Vagina (tissue), 2 donors: ENCODE measurements around the gene CDC45. TPM values are rescaled to one million over a fixed set of nuclear protein-coding genes. Genes with fewer than 3 reads are reported as not detected.

Source experiments
- DNase-seq, 2 donors: peaks; one replicate each; pipeline ENCODE4 v3.0.0-alpha.2; 2017; ENCODE audit errors: extremely low spot score in 2 of 2
- H3K27ac ChIP-seq: fragments of 200-600 bp; sonication (generic); one replicate; pipeline ENCODE4 v1.5.1; 2019
- H3K27me3 ChIP-seq: fragments of 200-600 bp; sonication (generic); one replicate; pipeline ENCODE4 v1.5.1; 2019
- H3K36me3 ChIP-seq, 2 donors: fragments of 200-600 bp; sonication (generic); one replicate each; pipeline ENCODE4 v1.5.1; 2017 to 2019
- H3K4me1 ChIP-seq: fragments of 200-600 bp; sonication (generic); one replicate; pipeline ENCODE4 v1.5.1; 2019
- H3K4me3 ChIP-seq, 2 donors: fragments of 200-600 bp; sonication (generic); 1 replicate in 1 of 2; 2 replicates in 1 of 2; pipeline ENCODE4 v1.5.1; 2016 to 2019
- H3K9me3 ChIP-seq: fragments of 200-600 bp; sonication (generic); one replicate; pipeline ENCODE4 v1.5.1; 2019
- POLR2A ChIP-seq, 2 donors: fragments of 450-650 bp; IDR thresholded peaks; one replicate each; pipeline ENCODE4 v1.6.1; 2017; ENCODE audit warnings: antibody characterized with exemption in 2 of 2, mild to moderate bottlenecking in 2 of 2, moderate library complexity in 2 of 2
- POLR2AphosphoS5 ChIP-seq, 2 donors: sonication (generic); formaldehyde crosslinking; IDR thresholded peaks; one replicate each; pipeline ENCODE4 v1.9.0; 2017; ENCODE audit warnings: antibody characterized with exemption in 2 of 2, mild to moderate bottlenecking in 2 of 2, low read depth in 1 of 2; ENCODE audit not compliant: insufficient read depth in 1 of 2
- intact Hi-C: fragments of 100-400 bp; cut with DNase I; formaldehyde crosslinking; loops from one replicate; pipeline ENCODE4 v1.15.1; 2023
- total RNA-seq: library from RNA; depleted of rRNA; stranded (reverse); fragments of >200 nt; gene quantifications from one replicate; pipeline ENCODE4 v1.2.3, GENCODE V29; 2016
- TF ChIP-seq, protein P1 (sequence below), 3 experiments: fragments of 450-650 bp in 2 of 3; fragments of 200-600 bp in 1 of 3; sonication (generic) in 1 of 3; IDR thresholded peaks; one replicate each; pipeline ENCODE4 v1.5.1; 2017 to 2019; ENCODE audit warnings: antibody characterized with exemption in 3 of 3, mild to moderate bottlenecking in 2 of 3, moderate library complexity in 2 of 3

CDC45 gene
- total RNA-seq, 1 donor from 2014 or later = 0.74 TPM

DNA sequence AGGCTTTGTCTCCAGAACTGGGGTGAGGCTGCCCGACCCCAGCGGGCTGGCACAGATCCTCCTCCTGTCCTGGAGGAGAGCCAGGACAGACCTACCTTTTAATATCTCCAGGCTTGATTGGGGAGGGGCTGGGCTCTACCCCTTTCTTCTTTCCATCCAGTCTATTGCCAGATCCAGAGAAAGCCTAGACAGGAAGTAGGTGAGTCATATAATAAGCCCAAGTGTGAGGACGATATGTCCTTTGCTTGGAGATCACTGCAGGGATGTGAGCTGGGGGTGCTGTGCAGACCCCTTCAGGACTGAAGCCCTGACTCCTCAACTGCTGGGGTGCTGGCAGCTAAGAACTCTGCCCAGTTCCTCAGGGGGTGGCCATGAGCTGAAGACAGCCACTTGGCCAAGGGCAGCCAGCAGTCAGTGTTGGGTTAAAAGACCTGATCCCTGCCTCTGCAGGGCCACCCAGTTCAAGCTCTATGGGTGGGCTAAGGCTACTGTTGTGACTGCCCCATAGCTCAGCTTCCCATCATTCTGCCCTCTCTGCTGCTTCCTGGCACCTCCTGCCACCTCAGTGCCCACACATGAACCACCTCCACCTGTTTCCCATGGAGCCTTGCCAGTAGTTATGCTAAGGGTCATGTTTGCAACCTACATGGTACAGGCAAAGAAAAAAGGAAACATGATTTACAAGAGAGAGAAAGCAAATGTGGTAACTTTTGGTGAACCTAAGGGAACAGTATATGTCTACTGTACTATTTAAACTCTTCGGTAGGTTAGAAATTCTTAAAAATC, 23.9 kb upstream of the CDC45 start:
- no peak overlapping the region for H3K4me3 ChIP-seq
- H3K27ac ChIP-seq = no peak overlapping the region
- TF ChIP-seq, protein P1, sequence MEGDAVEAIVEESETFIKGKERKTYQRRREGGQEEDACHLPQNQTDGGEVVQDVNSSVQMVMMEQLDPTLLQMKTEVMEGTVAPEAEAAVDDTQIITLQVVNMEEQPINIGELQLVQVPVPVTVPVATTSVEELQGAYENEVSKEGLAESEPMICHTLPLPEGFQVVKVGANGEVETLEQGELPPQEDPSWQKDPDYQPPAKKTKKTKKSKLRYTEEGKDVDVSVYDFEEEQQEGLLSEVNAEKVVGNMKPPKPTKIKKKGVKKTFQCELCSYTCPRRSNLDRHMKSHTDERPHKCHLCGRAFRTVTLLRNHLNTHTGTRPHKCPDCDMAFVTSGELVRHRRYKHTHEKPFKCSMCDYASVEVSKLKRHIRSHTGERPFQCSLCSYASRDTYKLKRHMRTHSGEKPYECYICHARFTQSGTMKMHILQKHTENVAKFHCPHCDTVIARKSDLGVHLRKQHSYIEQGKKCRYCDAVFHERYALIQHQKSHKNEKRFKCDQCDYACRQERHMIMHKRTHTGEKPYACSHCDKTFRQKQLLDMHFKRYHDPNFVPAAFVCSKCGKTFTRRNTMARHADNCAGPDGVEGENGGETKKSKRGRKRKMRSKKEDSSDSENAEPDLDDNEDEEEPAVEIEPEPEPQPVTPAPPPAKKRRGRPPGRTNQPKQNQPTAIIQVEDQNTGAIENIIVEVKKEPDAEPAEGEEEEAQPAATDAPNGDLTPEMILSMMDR (IDR thresholded peaks at IDR 0.05) = no peak
- H3K4me1 ChIP-seq = no peaks in the 10 kb centered on the region
- peaks cover 0 to 68% of the 10 kb centered on the region in 2 donors for H3K36me3 ChIP-seq
- H3K27me3 ChIP-seq = no peaks in the 10 kb centered on the region
- DNase-seq = no peak
- intact Hi-C loops = no loop called here
- H3K9me3 ChIP-seq = no peaks in the 10 kb centered on the region

DNA sequence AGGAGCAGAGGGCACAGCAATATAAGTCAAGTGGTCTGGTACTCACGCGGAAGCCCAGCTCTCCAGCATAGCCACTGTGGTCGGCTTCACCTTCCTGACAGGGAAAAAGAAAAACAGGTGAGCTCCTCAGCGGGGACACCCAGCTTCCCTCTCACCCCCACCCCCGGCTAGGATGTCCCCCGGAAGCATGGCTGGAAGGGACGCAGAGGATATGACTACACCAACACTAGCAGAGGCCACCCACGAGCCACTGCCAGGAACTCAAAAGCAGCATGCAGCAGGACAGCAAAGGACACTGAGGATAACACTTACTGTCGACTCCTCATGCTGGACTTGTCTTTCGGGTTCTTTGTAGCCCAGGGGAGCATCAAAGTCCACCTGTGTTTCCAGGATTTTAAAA, 23.2 kb upstream of the CDC45 start:
- no peaks in the 10 kb centered on the region for H3K9me3 ChIP-seq
- DNase-seq = no peak
- no peaks in the 10 kb centered on the region for H3K27me3 ChIP-seq
- H3K36me3 ChIP-seq = peaks cover 0 to 63% of the 10 kb centered on the region in 2 donors
- no peak for TF ChIP-seq POLR2A (IDR thresholded peaks at IDR 0.05)
- TF ChIP-seq, protein P1 (IDR thresholded peaks at IDR 0.05) = no peak
- no peaks in the 10 kb centered on the region for H3K4me1 ChIP-seq
- no peak overlapping the region for H3K4me3 ChIP-seq
- intact Hi-C loops = no loop called here
- H3K27ac ChIP-seq = no peak overlapping the region

DNA sequence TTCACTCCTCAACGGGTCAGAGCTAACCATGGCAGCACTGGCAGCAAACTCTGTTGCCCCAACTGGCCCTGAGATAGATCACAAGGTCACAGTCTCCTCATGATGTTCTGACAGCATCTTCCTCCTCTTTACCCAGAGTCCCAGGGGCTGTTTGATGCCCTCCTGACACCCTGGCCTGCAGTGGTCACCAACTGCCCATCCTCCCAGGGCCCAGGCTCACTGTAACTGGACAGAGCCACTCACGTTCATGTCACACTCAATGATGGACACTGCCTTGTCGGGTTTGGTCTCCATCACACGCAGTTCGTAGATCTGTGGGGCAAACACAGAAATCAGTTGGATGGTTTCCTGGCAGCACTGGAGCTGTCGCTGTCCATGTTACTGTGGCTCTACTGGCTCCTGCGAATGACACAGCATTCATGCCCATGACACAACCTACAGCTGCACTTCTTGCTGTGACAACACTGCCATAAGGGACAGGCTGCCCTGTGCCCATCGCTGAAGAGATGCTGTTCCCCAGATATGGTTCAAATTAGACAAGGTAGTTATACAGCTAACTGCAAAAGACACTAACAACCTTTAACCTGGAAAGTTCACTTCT, 21.8 kb upstream of the CDC45 start:
- DNase-seq = no peak
- Histone ChIP-seq H3K4me3 (no peak overlapping the region), H3K36me3 (peaks cover 0 to 60% of the 10 kb centered on the region in 2 donors), H3K27ac (no peak overlapping the region), H3K9me3 (no peaks in the 10 kb centered on the region), H3K4me1 (no peaks in the 10 kb centered on the region), H3K27me3 (no peaks in the 10 kb centered on the region)
- TF ChIP-seq POLR2AphosphoS5 (IDR thresholded peaks at IDR 0.05; ENCODE audit: insufficient read depth in 1 of 2, low read depth in 1 of 2) = no peak
- TF ChIP-seq, protein P1 (IDR thresholded peaks at IDR 0.05) = no peak
- TF ChIP-seq POLR2A (IDR thresholded peaks at IDR 0.05) = no peak
- intact Hi-C loops = no loop called here

DNA sequence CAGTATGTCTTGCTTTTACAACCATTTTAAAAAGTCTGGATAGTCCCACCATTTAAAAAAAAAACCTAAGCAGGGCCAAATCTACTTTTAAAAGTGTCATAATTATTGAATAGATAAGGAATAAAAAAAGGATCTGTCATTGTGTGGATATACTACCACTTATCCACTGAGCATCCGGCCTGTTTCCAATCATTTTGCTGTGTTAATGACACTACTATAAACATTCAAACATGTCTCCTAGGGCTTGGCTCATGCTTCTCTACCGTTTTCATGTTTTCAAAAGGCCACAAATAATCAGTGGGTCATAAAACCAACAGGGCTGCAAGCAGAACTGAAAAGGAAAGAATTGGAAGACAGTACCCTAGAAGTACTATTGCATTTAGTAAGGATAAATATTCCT, 19.7 kb upstream of the CDC45 start:
- Histone ChIP-seq H3K4me3 (no peak overlapping the region), H3K4me1 (no peaks in the 10 kb centered on the region), H3K9me3 (no peaks in the 10 kb centered on the region), H3K27me3 (no peaks in the 10 kb centered on the region), H3K36me3 (peaks cover 0 to 52% of the 10 kb centered on the region in 2 donors), H3K27ac (no peak overlapping the region)
- DNase-seq = no peak
- TF ChIP-seq POLR2AphosphoS5 (IDR thresholded peaks at IDR 0.05; ENCODE audit: insufficient read depth in 1 of 2, low read depth in 1 of 2) = no peak
- intact Hi-C loops = no loop called here

DNA sequence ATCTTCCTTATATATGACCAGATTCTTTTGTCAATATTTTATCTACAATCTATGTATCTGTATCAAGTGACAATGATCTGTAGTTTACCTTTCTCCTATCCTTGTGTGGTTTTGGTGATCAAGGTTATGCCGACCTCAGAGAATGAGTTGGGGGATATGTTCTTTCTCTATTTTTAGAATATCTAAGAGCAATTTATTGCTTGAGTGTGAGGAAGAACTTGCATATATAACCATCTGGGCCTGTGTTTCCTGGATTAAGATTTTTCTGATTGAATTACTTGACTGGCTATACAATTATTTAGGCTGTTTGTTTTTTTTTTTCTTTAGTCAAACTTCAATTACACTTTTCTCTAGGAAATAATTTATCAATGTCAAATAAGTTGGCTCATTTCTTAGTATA, 18.2 kb upstream of the CDC45 start:
- Histone ChIP-seq H3K9me3 (no peaks in the 10 kb centered on the region), H3K27ac (no peak overlapping the region), H3K4me1 (no peaks in the 10 kb centered on the region), H3K27me3 (no peaks in the 10 kb centered on the region), H3K4me3 (no peak overlapping the region), H3K36me3 (peaks cover 0 to 52% of the 10 kb centered on the region in 2 donors)
- no peak for DNase-seq
- TF ChIP-seq POLR2A (IDR thresholded peaks at IDR 0.05) (no peak), POLR2AphosphoS5 (IDR thresholded peaks at IDR 0.05; ENCODE audit: insufficient read depth in 1 of 2, low read depth in 1 of 2) (no peak)
- TF ChIP-seq, protein P1 (IDR thresholded peaks at IDR 0.05) = no peak
- intact Hi-C loops = no loop called here
